AG04450 (cell line): ENCODE results near the gene PAPOLG. TPM values are rescaled to one million over a fixed set of nuclear protein-coding genes. Genes with fewer than 3 reads are reported as not detected.
"Not testable (repeated sequence)": the region's sequence is repeated elsewhere in the genome, so short reads cannot be mapped to it uniquely, and the experiment has no call there.

Experiments used
- CTCF ChIA-PET: fragments of 300-600, 350-600 bp; formaldehyde crosslinking; extraction: SDS; loops from one replicate; lab custom pipeline; 2022; ENCODE audit warnings: antibody characterized with exemption, inconsistent platforms; lab: Charles Lee
- POLR2A ChIA-PET: fragments of 350-600 bp; formaldehyde crosslinking; extraction: SDS; loops from one replicate; lab custom pipeline; 2021; ENCODE audit warnings: antibody characterized with exemption, inconsistent platforms; lab: Yijun Ruan, JAX
- DNase-seq: peaks from one replicate; pipeline ENCODE4 v3.0.0-alpha.2; 2011; ENCODE audit warnings: low read depth, low spot score
- H3K27ac ChIP-seq: one replicate; pipeline ENCODE4 v1.5.1; 2012; ENCODE audit warnings: low read depth, low read length, control low read depth
- H3K27me3 ChIP-seq: one replicate; pipeline ENCODE4 v1.6.0; 2012; ENCODE audit warnings: low read length; ENCODE audit not compliant: control insufficient read depth, insufficient read depth
- H3K4me3 ChIP-seq: 2 replicates; pipeline ENCODE4 v1.5.1; 2011; ENCODE audit warnings: mild to moderate bottlenecking, low read depth, low read length, control low read depth
- H3K9me3 ChIP-seq: 2 replicates; pipeline ENCODE4 v1.5.1; 2012; ENCODE audit warnings: low read length; ENCODE audit not compliant: control insufficient read depth, insufficient read depth
- CTCF ChIP-seq: IDR thresholded peaks from 2 replicates; pipeline ENCODE4 v1.5.1; 2011; ENCODE audit warnings: low read depth, low read length, control low read depth, inconsistent platforms
- polyA plus RNA-seq: library from polyadenylated mRNA; depleted of rRNA; stranded (reverse); fragments of >200 nt; gene quantifications from 2 replicates; pipeline ENCODE4 v1.2.3, GENCODE V29; 2011

Gene PAPOLG
- polyA plus RNA-seq, 1 experiment = 15.3 TPM

GRCh38 chr2:60811491-60812375 is 55.7 kb downstream of the PAPOLG start:
- Histone ChIP-seq H3K9me3 (no peaks in the 10 kb centered on the region), H3K4me3 (no peak overlapping the region), H3K27ac (no peak overlapping the region), H3K27me3 (peaks cover 5% of the 10 kb centered on the region)
- DNase-seq = no peak
- CTCF ChIA-PET = no interaction called here
- POLR2A ChIA-PET = no interaction called here
- TF ChIP-seq CTCF = no peak

- H3K27me3 ChIP-seq, CTCF ChIA-PET, POLR2A ChIA-PET, DNase-seq, H3K4me3 ChIP-seq, H3K27ac ChIP-seq, H3K9me3 ChIP-seq: not testable (repeated sequence)
Measured at GRCh38 chr2:60817191-60817590, 61.1 kb downstream of the PAPOLG start.

- POLR2A ChIA-PET = no interaction called here
Measured at GRCh38 chr2:60818272-60818671, 62.2 kb downstream of the PAPOLG start.

GRCh38 chr2:60819155-60819862 is 63.2 kb downstream of the PAPOLG start:
- Histone ChIP-seq H3K9me3 (no peaks in the 10 kb centered on the region), H3K27me3 (peaks cover 6% of the 10 kb centered on the region), H3K4me3 (no peak overlapping the region), H3K27ac (no peak overlapping the region)
- DNase-seq = no peak
- ChIA-PET CTCF (interaction anchor here (1.6 kb wide), 1 partner anchor 180 kb away, joined by 5 read pairs; no protein-coding TSS in a partner anchor), POLR2A (no interaction called here)
- no peak for TF ChIP-seq CTCF

More at GRCh38 chr2:60818272-60818671, 62.2 kb downstream of the PAPOLG start:
- Histone ChIP-seq H3K27me3 (peaks cover 8% of the 10 kb centered on the region), H3K4me3 (no peak overlapping the region), H3K27ac (no peak overlapping the region), H3K9me3 (no peaks in the 10 kb centered on the region)
- TF ChIP-seq CTCF = no peak; the same call in 1 of the 2 replicates
- DNase-seq = no peak
- CTCF ChIA-PET = interaction anchor here (0.8 kb wide), 1 partner anchor 181 kb away, joined by 4 read pairs; no protein-coding TSS in a partner anchor

GRCh38 chr2:60819936-60820335 is 63.9 kb downstream of the PAPOLG start:
- Histone ChIP-seq H3K27ac (no peak overlapping the region), H3K4me3 (no peak overlapping the region), H3K27me3 (peaks cover 7% of the 10 kb centered on the region), H3K9me3 (no peaks in the 10 kb centered on the region)
- ChIA-PET POLR2A (no interaction called here), CTCF (interaction anchor here (1.6 kb wide), 1 partner anchor 179 kb away, joined by 5 read pairs; no protein-coding TSS in a partner anchor)
- TF ChIP-seq CTCF = no peak
- no peak for DNase-seq
